Measurements from ENCODE around the gene CREB3L1.

- TF ChIP-seq, protein P1, sequence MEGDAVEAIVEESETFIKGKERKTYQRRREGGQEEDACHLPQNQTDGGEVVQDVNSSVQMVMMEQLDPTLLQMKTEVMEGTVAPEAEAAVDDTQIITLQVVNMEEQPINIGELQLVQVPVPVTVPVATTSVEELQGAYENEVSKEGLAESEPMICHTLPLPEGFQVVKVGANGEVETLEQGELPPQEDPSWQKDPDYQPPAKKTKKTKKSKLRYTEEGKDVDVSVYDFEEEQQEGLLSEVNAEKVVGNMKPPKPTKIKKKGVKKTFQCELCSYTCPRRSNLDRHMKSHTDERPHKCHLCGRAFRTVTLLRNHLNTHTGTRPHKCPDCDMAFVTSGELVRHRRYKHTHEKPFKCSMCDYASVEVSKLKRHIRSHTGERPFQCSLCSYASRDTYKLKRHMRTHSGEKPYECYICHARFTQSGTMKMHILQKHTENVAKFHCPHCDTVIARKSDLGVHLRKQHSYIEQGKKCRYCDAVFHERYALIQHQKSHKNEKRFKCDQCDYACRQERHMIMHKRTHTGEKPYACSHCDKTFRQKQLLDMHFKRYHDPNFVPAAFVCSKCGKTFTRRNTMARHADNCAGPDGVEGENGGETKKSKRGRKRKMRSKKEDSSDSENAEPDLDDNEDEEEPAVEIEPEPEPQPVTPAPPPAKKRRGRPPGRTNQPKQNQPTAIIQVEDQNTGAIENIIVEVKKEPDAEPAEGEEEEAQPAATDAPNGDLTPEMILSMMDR (IDR thresholded peaks at IDR 0.05; ENCODE audit: poor library complexity): no peak
- TF ChIP-seq EZH2phosphoT487 (IDR thresholded peaks at IDR 0.05; ENCODE audit: low read depth, severe bottlenecking, unreplicated experiment): no peak
Measured at GRCh38 chr11:46236918-46237247, 40.6 kb upstream of the CREB3L1 start.
